Heart left ventricle (tissue), 16 donors: Measurements from ENCODE around the gene SNX5. TPM values are rescaled to one million over a fixed set of nuclear protein-coding genes. Genes with fewer than 3 reads are reported as not detected.

Experiments
- ATAC-seq, 4 donors: fragments of 200-7000 bp; cut with Tn5 transposase; one replicate each; pipeline ENCODE4 v1.9.1; 2020 to 2022; ENCODE audit warnings: moderate library complexity in 4 of 4, mild to moderate bottlenecking in 3 of 4, moderate number of reproducible peaks in 1 of 4
- DNase-seq, 5 donors: peaks; one replicate each; pipeline ENCODE4 v3.0.0-alpha.2; 2020
- H3K27ac ChIP-seq, 12 donors: fragments of 200-600 bp; sonication (generic) in 4 of 12; one replicate each; pipeline versions ENCODE4 v1.5.0 to v1.8.0; 2016 to 2022; ENCODE audit warnings: mild to moderate bottlenecking in 2 of 12
- H3K27me3 ChIP-seq, 9 donors: fragments of 200-600 bp; sonication (generic) in 2 of 9; one replicate each; pipeline versions ENCODE4 v1.5.1 to v1.8.0; 2016 to 2022; ENCODE audit warnings: mild to moderate bottlenecking in 3 of 9
- H3K36me3 ChIP-seq, 9 donors: fragments of 200-600 bp; sonication (generic) in 2 of 9; one replicate each; pipeline versions ENCODE4 v1.5.0 to v1.8.0; 2018 to 2022; ENCODE audit warnings: mild to moderate bottlenecking in 2 of 9
- H3K4me1 ChIP-seq, 12 donors: fragments of 200-600 bp; sonication (generic) in 4 of 12; one replicate each; pipeline versions ENCODE4 v1.5.0 to v1.8.0; 2016 to 2022; ENCODE audit warnings: mild to moderate bottlenecking in 3 of 12
- H3K4me3 ChIP-seq, 12 donors: fragments of 200-600 bp; sonication (generic) in 4 of 12; one replicate each; pipeline versions ENCODE4 v1.5.0 to v1.8.0; 2017 to 2022; ENCODE audit warnings: mild to moderate bottlenecking in 9 of 12, moderate library complexity in 4 of 12
- H3K9me3 ChIP-seq, 12 donors: fragments of 200-600 bp; sonication (generic) in 4 of 12; one replicate each; pipeline versions ENCODE4 v1.5.0 to v1.8.0; 2016 to 2022; ENCODE audit warnings: mild to moderate bottlenecking in 1 of 12
- POLR2A ChIP-seq, 2 donors: fragments of 450-650 bp; IDR thresholded peaks; one replicate each; pipeline ENCODE4 v1.6.1; 2017; ENCODE audit warnings: antibody characterized with exemption in 2 of 2, mild to moderate bottlenecking in 2 of 2, moderate library complexity in 2 of 2
- WGBS, 4 donors: extraction: QIAGEN DNeasy Blood & Tissue Kit in 2 of 4; methylation state at CpG; one replicate each; pipeline versions ENCODE4 v1.1.5 to v1.1.7; 2013 to 2018; 5-methylcytosine and 5-hydroxymethylcytosine counted together
- intact Hi-C, 10 donors: fragments of 100-400 bp; cut with DNase I; formaldehyde crosslinking; loops; one replicate each; pipeline versions ENCODE4 v1.11.1 to v1.14.2; 2022
- polyA plus RNA-seq, 2 donors: library from polyadenylated mRNA; stranded (reverse); fragments of 200-250 nt; gene quantifications; one replicate each; pipeline ENCODE4 v1.2.3, GENCODE V29; 2013
- total RNA-seq, 9 donors: library from RNA; depleted of rRNA in 2 of 9; stranded (reverse); fragments of >200 nt in 2 of 9; fragmentation: NEBNext Ultra II Directional in 3 of 9; extraction: Animal tissue kit (Norgen Biotek cat#: 25700) in 3 of 9; gene quantifications; one replicate each; pipeline versions ENCODE4 v1.1.0 to v1.2.4, GENCODE V29; 2016 to 2023
- TF ChIP-seq, protein P1 (sequence below), 12 donors: fragments of 200-600 bp; sonication (generic) in 4 of 12; IDR thresholded peaks; one replicate each; pipeline versions ENCODE4 v1.5.0 to v1.8.0; 2018 to 2022; ENCODE audit warnings: antibody characterized with exemption in 12 of 12, mild to moderate bottlenecking in 5 of 12
- donor health status: ischemic (EF 13 %, LVEDD 7.1; RV severe dilation, severe dysfunction).
- donor health status: healthy with polysubstance abuse.
- donor health status: DM: no; HTN: yes; CAD: no.
- donor health status: DM: no; HTN: no; CAD: no.
- donor health status: ischemic (EF 25% LVEDD 6.9; RV normal size, moderate dysfunction).
- donor health status: ischemic (EF 25% LVEDD 5.7; RV mildly dilated, moderate dysfunction).
- donor health status: healthy.
- donor health status: DM: yes; HTN: yes; CAD: no.
- donor health status: ischemic (EF 35%, LVEDD 5.7; RV mildly dilated, moderate dysfunction).
- donor health status: nonischemic (EF 11% LVEDD 7.7; RV severe dilation, severe dysfunction).
- donor health status: DM: yes; HTN: yes; CAD: no.
- donor health status: PGD.
- donor health status: ischemic (EF 29% LVEDD 5.4; RV normal size, mild dysfunction).
- donor health status: nonischemic (EF 23%, LVEDD 6.1; RV moderate dilation, normal function).

Gene SNX5
- total and polyA plus RNA-seq, 11 donors = 32.8 to 75.0 (median 44.0) TPM

DNA sequence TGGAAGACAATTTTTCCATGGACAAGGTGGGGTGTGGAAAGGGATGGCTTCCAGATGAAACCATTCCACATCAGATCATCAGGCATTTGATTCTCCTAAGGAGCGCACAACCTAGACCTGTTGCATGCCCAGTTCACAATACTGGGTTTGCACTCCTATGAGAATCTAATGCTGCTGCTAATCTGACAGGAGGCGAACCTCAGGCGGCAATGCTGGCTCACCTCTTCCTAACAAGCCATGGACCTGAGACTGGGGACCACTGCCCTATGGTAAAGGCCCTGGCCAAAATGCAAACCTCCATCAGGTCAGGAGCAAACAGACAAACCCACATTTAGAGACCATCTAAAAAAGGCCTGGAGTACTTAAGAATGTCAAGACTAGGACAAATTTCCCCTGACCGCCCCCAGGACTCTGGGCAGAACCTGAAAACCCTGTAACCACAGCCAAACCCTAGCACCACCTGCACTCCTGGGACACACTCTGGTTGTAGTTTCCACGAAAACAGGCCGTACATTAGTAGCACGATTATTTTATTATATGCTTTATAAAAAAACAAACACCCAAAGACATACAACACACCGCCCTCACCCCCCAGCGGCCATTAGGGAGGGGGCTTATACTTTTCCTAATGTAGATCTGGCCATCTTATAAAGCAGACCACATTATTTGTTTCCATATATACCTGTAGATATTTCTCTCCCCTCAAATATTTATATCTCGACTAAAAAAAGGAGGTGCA is 27.3 kb downstream of the SNX5 start:
- H3K36me3 ChIP-seq = peaks cover 0 to 61% (median 57%) of the 10 kb centered on the region in 9 donors
- H3K9me3 ChIP-seq = no peaks in the 10 kb centered on the region
- intact Hi-C loops = no loop called here
- DNase-seq (no peak), ATAC-seq (no peak)
- H3K27me3 ChIP-seq = no peaks in the 10 kb centered on the region
- TF ChIP-seq POLR2A (IDR thresholded peaks at IDR 0.05) = no peak
- TF ChIP-seq, protein P1, sequence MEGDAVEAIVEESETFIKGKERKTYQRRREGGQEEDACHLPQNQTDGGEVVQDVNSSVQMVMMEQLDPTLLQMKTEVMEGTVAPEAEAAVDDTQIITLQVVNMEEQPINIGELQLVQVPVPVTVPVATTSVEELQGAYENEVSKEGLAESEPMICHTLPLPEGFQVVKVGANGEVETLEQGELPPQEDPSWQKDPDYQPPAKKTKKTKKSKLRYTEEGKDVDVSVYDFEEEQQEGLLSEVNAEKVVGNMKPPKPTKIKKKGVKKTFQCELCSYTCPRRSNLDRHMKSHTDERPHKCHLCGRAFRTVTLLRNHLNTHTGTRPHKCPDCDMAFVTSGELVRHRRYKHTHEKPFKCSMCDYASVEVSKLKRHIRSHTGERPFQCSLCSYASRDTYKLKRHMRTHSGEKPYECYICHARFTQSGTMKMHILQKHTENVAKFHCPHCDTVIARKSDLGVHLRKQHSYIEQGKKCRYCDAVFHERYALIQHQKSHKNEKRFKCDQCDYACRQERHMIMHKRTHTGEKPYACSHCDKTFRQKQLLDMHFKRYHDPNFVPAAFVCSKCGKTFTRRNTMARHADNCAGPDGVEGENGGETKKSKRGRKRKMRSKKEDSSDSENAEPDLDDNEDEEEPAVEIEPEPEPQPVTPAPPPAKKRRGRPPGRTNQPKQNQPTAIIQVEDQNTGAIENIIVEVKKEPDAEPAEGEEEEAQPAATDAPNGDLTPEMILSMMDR (IDR thresholded peaks at IDR 0.05) = no peak
- WGBS, 4 donors = 90 to 95% (median 94%) methylated on average over 8 to 10 of the region's 10 CpGs
- peaks cover 0 to 38% (median 22%) of the 10 kb centered on the region in 12 donors for H3K4me1 ChIP-seq
- no peak overlapping the region for H3K4me3 ChIP-seq
- H3K27ac ChIP-seq = no peak overlapping the region

DNA sequence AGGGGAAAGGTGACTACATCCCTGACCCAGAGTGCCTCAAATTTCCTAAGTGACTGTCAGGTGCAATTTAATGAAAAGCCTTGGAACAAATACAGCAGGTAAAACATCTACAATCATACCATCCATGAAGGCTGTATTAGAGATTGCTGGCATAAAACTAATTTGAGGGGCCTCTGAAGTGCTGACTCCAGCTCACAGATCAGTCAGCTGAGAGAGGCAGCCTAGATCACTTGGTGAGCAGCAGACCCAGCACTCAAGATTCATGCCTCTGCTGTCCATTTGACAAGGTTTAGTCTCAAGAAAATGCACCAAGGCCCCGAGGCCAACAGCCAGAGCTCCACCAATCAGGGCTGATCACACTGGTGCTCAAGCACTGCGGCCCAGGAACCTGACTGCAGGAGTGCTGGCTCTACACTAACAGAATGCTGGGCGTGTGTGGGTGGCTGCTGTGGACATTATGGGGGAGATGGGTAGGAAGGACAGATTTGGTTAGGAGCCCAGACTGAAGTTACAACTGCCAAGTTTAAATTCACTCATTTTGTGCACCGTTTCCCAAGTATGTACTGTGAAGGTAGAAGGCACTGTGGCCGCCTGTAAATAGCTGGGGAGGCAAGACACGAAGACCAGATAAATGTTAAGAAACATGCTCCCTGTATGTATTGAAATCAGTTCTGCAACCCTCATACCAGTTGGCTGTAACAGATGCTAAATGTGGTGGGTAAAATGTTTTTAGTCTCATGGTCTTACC is 28.2 kb downstream of the SNX5 start:
- DNase-seq (no peak), ATAC-seq (no peak)
- peaks cover 0 to 45% (median 24%) of the 10 kb centered on the region in 12 donors for H3K4me1 ChIP-seq
- TF ChIP-seq, protein P1 (IDR thresholded peaks at IDR 0.05) = no peak
- TF ChIP-seq POLR2A (IDR thresholded peaks at IDR 0.05) = no peak
- 60 to 65% (median 63%) methylated on average over 5 to 6 of the region's 6 CpGs for WGBS, 4 donors
- H3K36me3 ChIP-seq = peaks cover 0 to 52% (median 49%) of the 10 kb centered on the region in 9 donors
- H3K27me3 ChIP-seq = no peaks in the 10 kb centered on the region
- intact Hi-C loops = no loop called here
- H3K9me3 ChIP-seq = no peaks in the 10 kb centered on the region
- no peak overlapping the region for H3K4me3 ChIP-seq
- H3K27ac ChIP-seq = no peak overlapping the region

DNA sequence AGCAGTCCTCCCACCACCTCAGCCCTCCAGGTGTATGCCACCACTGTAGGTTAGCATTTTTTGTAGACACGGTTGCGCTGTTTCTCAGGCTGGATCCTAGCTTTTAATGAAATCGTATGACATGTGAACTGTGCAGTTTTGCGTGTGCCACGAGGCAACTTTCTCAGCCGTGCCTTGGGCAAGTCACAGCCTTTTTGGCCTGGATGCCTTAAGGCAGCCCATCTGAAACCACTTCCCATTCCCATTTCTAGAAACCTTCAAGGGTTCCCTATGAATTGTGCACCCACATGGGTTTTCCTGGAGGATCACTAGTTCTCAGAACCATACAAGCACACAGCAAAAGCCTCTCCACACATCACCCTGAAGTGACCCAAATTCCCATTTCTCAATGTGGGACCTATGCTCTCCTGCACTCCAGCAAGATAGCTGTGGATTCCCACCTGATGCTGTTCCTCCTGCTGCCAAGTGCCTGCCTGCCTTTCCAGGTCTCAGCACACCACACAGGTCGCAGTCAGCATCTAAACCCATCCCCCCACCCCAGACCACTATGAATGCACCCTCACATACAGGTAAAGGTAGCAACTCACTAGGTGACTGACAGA is 28.9 kb downstream of the SNX5 start:
- no peaks in the 10 kb centered on the region for H3K9me3 ChIP-seq
- no peak overlapping the region for H3K4me3 ChIP-seq
- ATAC-seq (no peak), DNase-seq (no peak)
- no peak overlapping the region for H3K27ac ChIP-seq
- H3K4me1 ChIP-seq = peaks cover 0 to 50% (median 24%) of the 10 kb centered on the region in 12 donors
- TF ChIP-seq, protein P1 (IDR thresholded peaks at IDR 0.05) = no peak
- no peak for TF ChIP-seq POLR2A (IDR thresholded peaks at IDR 0.05)
- H3K36me3 ChIP-seq = peaks cover 0 to 46% (median 42%) of the 10 kb centered on the region in 9 donors
- H3K27me3 ChIP-seq = no peaks in the 10 kb centered on the region
- WGBS, 4 donors = 70 to 83% (median 74%) methylated on average over 6 to 7 of the region's 7 CpGs
- intact Hi-C loops = loop anchor here in 3 of 10 donors (1.0 to 5.0 kb wide), 3 partner anchors 97 to 258 kb away; partner anchors contain the start of gene RRBP1 (in 1 of the 3)
